Measurements from ENCODE around the gene ZNF766. TPM values are rescaled to one million over a fixed set of nuclear protein-coding genes. Genes with fewer than 3 reads are reported as not detected.

Gene ZNF766
- total RNA-seq, 1 experiment from 2014 or later: 17.9 TPM

DNA sequence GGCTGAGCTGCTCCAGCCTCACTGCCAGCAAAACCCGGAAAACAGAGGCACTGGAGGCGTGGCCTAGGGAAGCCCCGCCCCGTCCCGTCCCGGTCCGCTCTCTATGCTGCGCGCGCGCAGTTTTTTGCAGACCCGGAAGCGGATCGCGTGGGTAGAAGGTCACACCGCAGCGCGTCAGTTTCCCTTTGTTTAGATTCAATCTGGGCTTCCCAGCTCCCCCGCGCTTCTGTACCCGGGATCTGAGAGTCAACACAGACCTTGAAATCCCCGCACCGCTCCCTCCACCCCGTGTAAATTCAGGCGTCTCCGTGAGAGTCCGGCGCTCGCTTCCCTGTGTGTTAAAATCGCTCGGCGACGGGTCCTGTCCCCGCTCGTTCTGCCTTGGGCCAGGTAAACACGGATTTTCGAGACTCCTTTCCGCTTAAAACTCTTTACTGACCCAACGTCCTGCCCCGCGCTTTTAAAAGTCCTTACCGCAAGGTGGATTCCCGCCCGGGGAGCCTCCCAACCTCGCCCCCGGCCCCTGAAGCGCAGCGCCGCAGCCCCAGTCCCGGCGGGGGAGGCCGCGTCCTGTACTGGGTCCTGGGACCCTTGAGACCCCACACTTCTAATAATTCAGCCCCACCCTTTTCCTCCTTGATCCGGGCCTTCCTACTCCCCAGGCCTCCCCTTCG, 66.9 kb downstream of the ZNF766 start, which contains the start of gene ZNF610:
Gene ZNF610, plus strand, starts transcription at position 127 of the 674 bp plus-strand sequence. CDS start 12,930 bp downstream, outside the sequence.
- Histone ChIP-seq H3K27me3 (ENCODE audit: insufficient read depth, low read length) (no peaks in the 10 kb centered on the region), H3K36me3 (ENCODE audit: control insufficient read depth in 1 of 2, insufficient read depth in 2 of 2, low read length in 2 of 2) (no peaks in the 10 kb centered on the region), H3K4me1 (ENCODE audit: control insufficient read depth in 1 of 2, insufficient read depth in 2 of 2, low read length in 2 of 2) (no peaks in the 10 kb centered on the region), H3K27ac (ENCODE audit: low read depth, low read length) (no peak within 1 kb of the TSS), H3K9ac (ENCODE audit: low read length) (no peak within 1 kb of the TSS), H3K4me3 (replicated peaks in 1 of 2; ENCODE audit: low read depth in 1 of 2, low read length in 2 of 2) (no peak within 1 kb of the TSS), H3K79me2 (ENCODE audit: insufficient read depth, low read length) (no peaks in the 10 kb centered on the region), H3K9me2 (ENCODE audit: insufficient read depth) (no peaks in the 10 kb centered on the region), H2AFZ (ENCODE audit: low read depth, low read length, poor library complexity, severe bottlenecking) (no peak within 1 kb of the TSS), H3K9me3 (ENCODE audit: control insufficient read depth in 1 of 2, insufficient read depth in 1 of 2, low read depth in 1 of 2, low read length in 2 of 2) (peaks cover 12 to 22% of the 10 kb centered on the region in 2 experiments; a peak in 2 of 4 replicates), H3K4me2 (ENCODE audit: low read length) (no peak within 1 kb of the TSS), H4K20me1 (ENCODE audit: insufficient read depth) (no peaks in the 10 kb centered on the region)
- CTCF ChIA-PET: no interaction called here
- RAD21 ChIA-PET (ENCODE audit: low non-redundant PET in 1 of 2, low total read pairs in 2 of 2, uncharacterized antibody in 2 of 2, unreplicated experiment in 2 of 2): no interaction called here
- BruUV-seq (replicated peaks): no TSS peak
- ATAC-seq (no peak), DNase-seq (ENCODE audit: low read depth, low spot score) (no peak)
- intact Hi-C loops (cut with micrococcal nuclease): no loop called here
- TF ChIP-seq JUND (IDR thresholded peaks at IDR 0.05): no peak
- TF ChIP-seq TCF7L2 (IDR thresholded peaks at IDR 0.05; ENCODE audit: borderline replicate concordance, extremely low read depth, insufficient read depth, insufficient read length): no peak
- TF ChIP-seq, protein P1, sequence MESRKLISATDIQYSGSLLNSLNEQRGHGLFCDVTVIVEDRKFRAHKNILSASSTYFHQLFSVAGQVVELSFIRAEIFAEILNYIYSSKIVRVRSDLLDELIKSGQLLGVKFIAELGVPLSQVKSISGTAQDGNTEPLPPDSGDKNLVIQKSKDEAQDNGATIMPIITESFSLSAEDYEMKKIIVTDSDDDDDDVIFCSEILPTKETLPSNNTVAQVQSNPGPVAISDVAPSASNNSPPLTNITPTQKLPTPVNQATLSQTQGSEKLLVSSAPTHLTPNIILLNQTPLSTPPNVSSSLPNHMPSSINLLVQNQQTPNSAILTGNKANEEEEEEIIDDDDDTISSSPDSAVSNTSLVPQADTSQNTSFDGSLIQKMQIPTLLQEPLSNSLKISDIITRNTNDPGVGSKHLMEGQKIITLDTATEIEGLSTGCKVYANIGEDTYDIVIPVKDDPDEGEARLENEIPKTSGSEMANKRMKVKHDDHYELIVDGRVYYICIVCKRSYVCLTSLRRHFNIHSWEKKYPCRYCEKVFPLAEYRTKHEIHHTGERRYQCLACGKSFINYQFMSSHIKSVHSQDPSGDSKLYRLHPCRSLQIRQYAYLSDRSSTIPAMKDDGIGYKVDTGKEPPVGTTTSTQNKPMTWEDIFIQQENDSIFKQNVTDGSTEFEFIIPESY (IDR thresholded peaks at IDR 0.05; ENCODE audit: extremely low read depth, insufficient replicate concordance, low read length): no peak
- TF ChIP-seq EZH2 (IDR thresholded peaks at IDR 0.05): no peak
- TF ChIP-seq SIN3A (IDR thresholded peaks at IDR 0.05; ENCODE audit: low read depth): no peak
- no peak for TF ChIP-seq RAD21 (IDR thresholded peaks at IDR 0.05; ENCODE audit: low read depth)
- no peak for TF ChIP-seq FOSL1 (IDR thresholded peaks at IDR 0.05; ENCODE audit: low read depth)
- TF ChIP-seq ZNF274 (IDR thresholded peaks at IDR 0.05; ENCODE audit: low read depth, low read length): no peak
- TF ChIP-seq ZFX (IDR thresholded peaks at IDR 0.05): no peak
- TF ChIP-seq, protein P2, sequence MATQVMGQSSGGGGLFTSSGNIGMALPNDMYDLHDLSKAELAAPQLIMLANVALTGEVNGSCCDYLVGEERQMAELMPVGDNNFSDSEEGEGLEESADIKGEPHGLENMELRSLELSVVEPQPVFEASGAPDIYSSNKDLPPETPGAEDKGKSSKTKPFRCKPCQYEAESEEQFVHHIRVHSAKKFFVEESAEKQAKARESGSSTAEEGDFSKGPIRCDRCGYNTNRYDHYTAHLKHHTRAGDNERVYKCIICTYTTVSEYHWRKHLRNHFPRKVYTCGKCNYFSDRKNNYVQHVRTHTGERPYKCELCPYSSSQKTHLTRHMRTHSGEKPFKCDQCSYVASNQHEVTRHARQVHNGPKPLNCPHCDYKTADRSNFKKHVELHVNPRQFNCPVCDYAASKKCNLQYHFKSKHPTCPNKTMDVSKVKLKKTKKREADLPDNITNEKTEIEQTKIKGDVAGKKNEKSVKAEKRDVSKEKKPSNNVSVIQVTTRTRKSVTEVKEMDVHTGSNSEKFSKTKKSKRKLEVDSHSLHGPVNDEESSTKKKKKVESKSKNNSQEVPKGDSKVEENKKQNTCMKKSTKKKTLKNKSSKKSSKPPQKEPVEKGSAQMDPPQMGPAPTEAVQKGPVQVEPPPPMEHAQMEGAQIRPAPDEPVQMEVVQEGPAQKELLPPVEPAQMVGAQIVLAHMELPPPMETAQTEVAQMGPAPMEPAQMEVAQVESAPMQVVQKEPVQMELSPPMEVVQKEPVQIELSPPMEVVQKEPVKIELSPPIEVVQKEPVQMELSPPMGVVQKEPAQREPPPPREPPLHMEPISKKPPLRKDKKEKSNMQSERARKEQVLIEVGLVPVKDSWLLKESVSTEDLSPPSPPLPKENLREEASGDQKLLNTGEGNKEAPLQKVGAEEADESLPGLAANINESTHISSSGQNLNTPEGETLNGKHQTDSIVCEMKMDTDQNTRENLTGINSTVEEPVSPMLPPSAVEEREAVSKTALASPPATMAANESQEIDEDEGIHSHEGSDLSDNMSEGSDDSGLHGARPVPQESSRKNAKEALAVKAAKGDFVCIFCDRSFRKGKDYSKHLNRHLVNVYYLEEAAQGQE (IDR thresholded peaks at IDR 0.05; ENCODE audit: low read depth): no peak
- POLR2A ChIA-PET: no interaction called here

Measured in HCT116 (cell line).